PC-3 (cell line): ENCODE measurements around the gene SH3GL2. TPM values are rescaled to one million over a fixed set of nuclear protein-coding genes. Genes with fewer than 3 reads are reported as not detected.

Experiments
- ATAC-seq: fragments of 200-7000 bp; cut with Tn5 transposase; 2 replicates; pipeline ENCODE4 v1.9.1; 2020; ENCODE audit warnings: mild to moderate bottlenecking, moderate library complexity
- BruUV-seq: library from RNA; stranded (reverse); fragments of 400-500 nt; replicated peaks from 2 replicates; lab custom pipeline; 2021; lab: Mats Ljungman, UMichigan
- CTCF ChIA-PET: fragments of 300-600 bp; sonication (Branson Sonifier 250); formaldehyde crosslinking; loops from one replicate; lab custom pipeline; 2022; ENCODE audit warnings: antibody characterized with exemption; lab: Charles Lee
- POLR2A ChIA-PET: fragments of 300-600 bp; sonication (Branson Sonifier 250); formaldehyde crosslinking; loops from one replicate; lab custom pipeline; 2022; ENCODE audit warnings: antibody characterized with exemption; ENCODE audit not compliant: unreplicated experiment; lab: Charles Lee
- DNase-seq: peaks from one replicate; pipeline ENCODE4 v3.0.0-alpha.2; 2015
- H2AFZ ChIP-seq: fragments of 300-600 bp; sonication (generic); 2 replicates; pipeline ENCODE4 v1.6.0; 2016; ENCODE audit warnings: antibody characterized with exemption, low read length
- H3F3A ChIP-seq: fragments of 300-600 bp; sonication (generic); one replicate; pipeline ENCODE4 v1.6.0; 2017; ENCODE audit warnings: antibody characterized with exemption, low read length, control low read depth, mild to moderate bottlenecking; ENCODE audit not compliant: unreplicated experiment
- H3K27ac ChIP-seq: fragments of 300-600 bp; sonication (generic); 2 replicates; pipeline ENCODE4 v1.5.1; 2016; ENCODE audit warnings: mild to moderate bottlenecking, low read length
- H3K27me3 ChIP-seq: fragments of 300-600 bp; sonication (generic); 2 replicates; pipeline ENCODE4 v1.6.1; 2016; ENCODE audit warnings: low read length, mixed read lengths
- H3K36me3 ChIP-seq: fragments of 300-600 bp; sonication (generic); 2 replicates; pipeline ENCODE4 v1.6.1; 2016; ENCODE audit warnings: low read depth, mixed run types, low read length, mixed read lengths
- H3K4me1 ChIP-seq: fragments of 300-600 bp; sonication (generic); 2 replicates; pipeline ENCODE4 v1.5.1; 2016; ENCODE audit warnings: low read length; ENCODE audit not compliant: insufficient read depth
- H3K4me2 ChIP-seq: fragments of 300-600 bp; sonication (generic); 2 replicates; pipeline ENCODE4 v1.6.0; 2016; ENCODE audit warnings: low read length
- H3K4me3 ChIP-seq: fragments of 300-600 bp; sonication (generic); 2 replicates; pipeline ENCODE4 v1.5.1; 2016; ENCODE audit warnings: mild to moderate bottlenecking, low read length, mixed read lengths
- H3K79me2 ChIP-seq: fragments of 300-600 bp; sonication (generic); 2 replicates; pipeline ENCODE4 v1.6.1; 2017; ENCODE audit warnings: low read length, mixed read lengths
- H3K9ac ChIP-seq: fragments of 300-600 bp; sonication (generic); 2 replicates; pipeline ENCODE4 v1.6.0; 2016; ENCODE audit warnings: mild to moderate bottlenecking, low read length
- H3K9me2 ChIP-seq: fragments of 300-600 bp; sonication (generic); replicated peaks from 2 replicates; pipeline ENCODE4 v1.6.1; 2016; ENCODE audit warnings: mixed run types, low read length, mixed read lengths
- H3K9me3 ChIP-seq: fragments of 300-600 bp; sonication (generic); 2 replicates; pipeline ENCODE4 v1.6.1; 2016; ENCODE audit warnings: low read length, mixed read lengths
- H4K20me1 ChIP-seq: fragments of 300-600 bp; sonication (generic); 2 replicates; pipeline ENCODE4 v1.6.1; 2016; ENCODE audit warnings: low read length, mixed read lengths
- EZH2 ChIP-seq: fragments of 300-600 bp; sonication (generic); IDR thresholded peaks from one replicate; pipeline ENCODE4 v1.6.1; 2017; ENCODE audit warnings: antibody characterized with exemption, mild to moderate bottlenecking, low read length; ENCODE audit not compliant: unreplicated experiment
- EZH2phosphoT487 ChIP-seq: fragments of 300-600 bp; sonication (generic); IDR thresholded peaks from 2 replicates; pipeline ENCODE4 v1.6.1; 2018; ENCODE audit warnings: mild to moderate bottlenecking, antibody characterized with exemption, low read length, borderline replicate concordance
- intact Hi-C: fragments of 100-400 bp; cut with micrococcal nuclease; formaldehyde crosslinking; loops from 2 replicates; pipeline ENCODE4 v1.9.0; 2023
- total RNA-seq: library from RNA; depleted of rRNA; stranded (reverse); fragments of >200 nt; gene quantifications from 2 replicates; pipeline ENCODE4 v1.2.3, GENCODE V29; 2014
- TF ChIP-seq, protein P1 (sequence below): fragments of 300-600 bp; sonication (generic); conservative IDR thresholded peaks from 2 replicates; pipeline ENCODE4 v1.5.1; 2017; ENCODE audit warnings: antibody characterized with exemption, low read depth, mild to moderate bottlenecking, low read length

SH3GL2 gene
- total RNA-seq, 1 experiment from 2014 or later, result 2.9 TPM

DNA sequence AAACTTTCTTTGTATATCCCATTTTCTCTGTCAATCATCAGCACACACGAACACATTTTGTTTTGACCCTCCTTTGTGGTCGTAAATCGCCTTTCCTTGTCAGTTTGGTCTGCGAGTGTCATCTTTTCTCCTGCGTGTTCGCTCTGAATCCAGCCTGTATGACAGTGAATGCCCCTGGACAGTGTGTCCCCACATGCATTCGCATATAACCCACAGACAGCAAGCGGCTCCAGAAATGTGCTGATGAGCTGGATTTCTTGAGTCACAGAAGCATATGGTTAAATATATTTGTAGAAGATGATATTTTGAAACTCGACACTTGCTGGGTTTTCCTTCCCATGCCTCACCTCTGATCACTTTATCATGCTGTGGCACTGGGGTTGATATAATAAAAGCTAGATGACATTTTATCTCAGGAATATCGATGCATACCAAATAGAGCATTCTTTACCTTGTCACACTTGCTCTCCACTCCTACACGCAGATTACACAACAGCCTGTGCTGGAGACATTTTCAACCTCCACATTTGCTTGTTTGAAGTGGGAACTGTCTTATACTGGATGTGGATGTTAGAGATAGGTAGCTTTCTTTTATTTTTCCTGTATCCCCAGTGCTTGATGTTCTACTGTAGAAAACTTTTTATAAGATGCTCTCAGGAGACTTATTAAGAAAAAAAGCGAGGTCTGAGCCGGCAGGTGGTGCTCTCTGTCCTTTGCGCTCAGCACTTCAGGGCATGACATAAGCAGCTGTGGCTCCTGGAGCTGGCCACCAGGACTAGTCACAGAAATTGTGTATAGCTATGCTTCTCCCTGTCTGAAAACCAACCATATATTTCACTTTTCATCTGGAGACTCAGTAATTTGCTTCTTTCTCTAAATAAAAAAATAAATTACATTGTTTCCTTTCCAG lies 215.1 kb downstream of the SH3GL2 start:
- ChIA-PET CTCF (interaction anchor here (0.5 to 1.2 kb wide), 4 partner anchors 11 to 273 kb away, joined by 3 to 4 read pairs (median 3); no protein-coding TSS in a partner anchor), POLR2A (interaction anchor here (0.7 kb wide), 1 partner anchor 222 kb away, joined by 3 read pairs; no protein-coding TSS in a partner anchor)
- no peaks in the 10 kb centered on the region for H3K9me3 ChIP-seq
- no peaks in the 10 kb centered on the region for H4K20me1 ChIP-seq
- no TSS peak for BruUV-seq
- no peak overlapping the region for H3K4me3 ChIP-seq
- H3K27ac ChIP-seq, result no peak overlapping the region
- H3K9ac ChIP-seq, result no peak overlapping the region
- peak; percentile 85 for ATAC-seq
- peak; percentile 56 for DNase-seq
- no peaks in the 10 kb centered on the region for H3K27me3 ChIP-seq
- TF ChIP-seq, protein P1, sequence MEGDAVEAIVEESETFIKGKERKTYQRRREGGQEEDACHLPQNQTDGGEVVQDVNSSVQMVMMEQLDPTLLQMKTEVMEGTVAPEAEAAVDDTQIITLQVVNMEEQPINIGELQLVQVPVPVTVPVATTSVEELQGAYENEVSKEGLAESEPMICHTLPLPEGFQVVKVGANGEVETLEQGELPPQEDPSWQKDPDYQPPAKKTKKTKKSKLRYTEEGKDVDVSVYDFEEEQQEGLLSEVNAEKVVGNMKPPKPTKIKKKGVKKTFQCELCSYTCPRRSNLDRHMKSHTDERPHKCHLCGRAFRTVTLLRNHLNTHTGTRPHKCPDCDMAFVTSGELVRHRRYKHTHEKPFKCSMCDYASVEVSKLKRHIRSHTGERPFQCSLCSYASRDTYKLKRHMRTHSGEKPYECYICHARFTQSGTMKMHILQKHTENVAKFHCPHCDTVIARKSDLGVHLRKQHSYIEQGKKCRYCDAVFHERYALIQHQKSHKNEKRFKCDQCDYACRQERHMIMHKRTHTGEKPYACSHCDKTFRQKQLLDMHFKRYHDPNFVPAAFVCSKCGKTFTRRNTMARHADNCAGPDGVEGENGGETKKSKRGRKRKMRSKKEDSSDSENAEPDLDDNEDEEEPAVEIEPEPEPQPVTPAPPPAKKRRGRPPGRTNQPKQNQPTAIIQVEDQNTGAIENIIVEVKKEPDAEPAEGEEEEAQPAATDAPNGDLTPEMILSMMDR, result peak; percentile 66
- TF ChIP-seq EZH2 (no peak), EZH2phosphoT487 (no peak)
- H3K4me2 ChIP-seq, result no peak overlapping the region
- H3K4me1 ChIP-seq, result no peaks in the 10 kb centered on the region
- H3K36me3 ChIP-seq, result no peaks in the 10 kb centered on the region
- no peak overlapping the region for H2AFZ ChIP-seq
- intact Hi-C loops, result loop anchor here (2.0 kb wide), 1 partner anchor 263 kb away; no protein-coding TSS in a partner anchor
- no peaks in the 10 kb centered on the region for H3F3A ChIP-seq
- H3K79me2 ChIP-seq, result no peaks in the 10 kb centered on the region
- H3K9me2 ChIP-seq, result no peaks in the 10 kb centered on the region

DNA sequence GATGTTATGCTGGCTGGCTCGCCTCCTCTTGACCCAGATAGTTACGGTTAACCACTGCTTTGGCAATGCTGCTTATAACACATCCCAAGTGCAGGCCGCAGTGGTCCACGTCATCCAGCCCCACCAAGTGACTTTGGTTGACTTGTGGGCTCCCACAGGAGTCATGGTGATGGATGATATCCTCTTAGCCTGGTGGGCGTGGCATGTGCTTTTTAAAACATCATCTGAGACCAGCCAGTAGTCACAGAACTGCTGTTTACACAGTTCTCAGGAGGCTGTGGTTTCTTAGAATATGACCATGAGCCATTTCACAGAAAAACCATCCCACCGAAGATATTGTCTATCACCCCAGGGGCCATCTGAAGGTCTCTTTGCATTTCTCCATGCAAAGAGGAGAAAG lies 216.9 kb downstream of the SH3GL2 start:
- Histone ChIP-seq H3K9me3 (no peaks in the 10 kb centered on the region), H3K4me1 (no peaks in the 10 kb centered on the region), H3F3A (no peaks in the 10 kb centered on the region), H3K79me2 (no peaks in the 10 kb centered on the region), H3K4me3 (no peak overlapping the region), H2AFZ (no peak overlapping the region), H3K4me2 (no peak overlapping the region), H3K9ac (no peak overlapping the region), H3K27me3 (no peaks in the 10 kb centered on the region), H3K27ac (no peak overlapping the region), H3K9me2 (no peaks in the 10 kb centered on the region), H3K36me3 (no peaks in the 10 kb centered on the region), H4K20me1 (no peaks in the 10 kb centered on the region)
- ATAC-seq (no peak), DNase-seq (no peak)
- TF ChIP-seq EZH2phosphoT487 (no peak), EZH2 (no peak)
- TF ChIP-seq, protein P1, result no peak
- ChIA-PET CTCF (no interaction called here), POLR2A (no interaction called here)
- intact Hi-C loops, result loop anchor here (2.0 kb wide), 1 partner anchor 265 kb away; no protein-coding TSS in a partner anchor
- no TSS peak for BruUV-seq

DNA sequence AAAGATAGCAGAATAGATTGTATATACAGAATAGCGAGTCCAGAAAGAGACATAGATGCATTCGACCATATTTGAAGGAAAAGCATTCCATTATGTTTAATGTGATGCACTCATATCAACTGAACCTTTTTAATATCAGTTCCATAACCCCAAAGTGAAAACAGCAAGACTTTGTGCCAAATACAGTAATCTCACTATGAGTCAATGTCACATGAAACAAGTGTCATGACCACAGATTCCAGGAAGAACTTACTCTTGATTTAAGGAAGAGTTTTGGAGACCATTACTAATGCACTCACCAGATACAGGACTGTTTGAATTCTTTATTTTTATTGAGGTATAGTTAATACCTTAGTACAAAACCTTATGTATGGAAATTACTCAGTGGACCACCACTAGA lies 220.5 kb downstream of the SH3GL2 start:
- Histone ChIP-seq H4K20me1 (no peaks in the 10 kb centered on the region), H3K9ac (no peak overlapping the region), H3K79me2 (no peaks in the 10 kb centered on the region), H3K27me3 (no peaks in the 10 kb centered on the region), H3K36me3 (no peaks in the 10 kb centered on the region), H3K9me3 (no peaks in the 10 kb centered on the region), H2AFZ (no peak overlapping the region), H3K4me1 (no peaks in the 10 kb centered on the region), H3K9me2 (no peaks in the 10 kb centered on the region), H3K27ac (no peak overlapping the region), H3K4me2 (no peak overlapping the region), H3K4me3 (no peak overlapping the region), H3F3A (no peaks in the 10 kb centered on the region)
- DNase-seq (peak; percentile 46), ATAC-seq (peak; percentile 13)
- TF ChIP-seq, protein P1, result no peak
- TF ChIP-seq EZH2, result no peak
- no peak for TF ChIP-seq EZH2phosphoT487
- no TSS peak for BruUV-seq
- ChIA-PET POLR2A (no interaction called here), CTCF (no interaction called here)
- intact Hi-C loops, result no loop called here
